Neural crest cell (in vitro differentiated cells): ENCODE measurements around the gene AMBN. TPM values are rescaled to one million over a fixed set of nuclear protein-coding genes. Genes with fewer than 3 reads are reported as not detected.

Source experiments
- DNase-seq: peaks from one replicate; pipeline ENCODE4 v3.0.0; 2021; ENCODE audit warnings: low read depth, mixed read lengths, low spot score
- H3K27ac Mint-ChIP-seq: one replicate; pipeline ENCODE4 v1.8.0; 2021; ENCODE audit warnings: mild to moderate bottlenecking, mixed read lengths; ENCODE audit not compliant: unreplicated experiment
- H3K27me3 Mint-ChIP-seq: 2 replicates; pipeline ENCODE4 v1.8.0; 2021; ENCODE audit warnings: low read depth, mild to moderate bottlenecking, mixed read lengths
- H3K36me3 Mint-ChIP-seq: 2 replicates; pipeline ENCODE4 v1.8.0; 2021; ENCODE audit warnings: low read depth, mild to moderate bottlenecking, mixed read lengths
- H3K4me1 Mint-ChIP-seq: 2 replicates; pipeline ENCODE4 v1.8.0; 2021; ENCODE audit warnings: mixed read lengths
- H3K4me3 Mint-ChIP-seq: one replicate; pipeline ENCODE4 v1.8.0; 2021; ENCODE audit warnings: mild to moderate bottlenecking, mixed read lengths
- H3K9me3 Mint-ChIP-seq: 2 replicates; pipeline ENCODE4 v1.8.0; 2021; ENCODE audit warnings: mixed read lengths
- total RNA-seq: library from RNA; stranded (reverse); gene quantifications from 2 replicates; pipeline ENCODE4 v1.2.1, GENCODE V29; 2021
- TF ChIP-seq, protein P1 (sequence below): fragments of 200-600 bp; sonication (generic); conservative IDR thresholded peaks from 2 replicates; pipeline ENCODE4 v1.5.0; 2021; ENCODE audit warnings: antibody characterized with exemption, mild to moderate bottlenecking

Gene AMBN
- total RNA-seq, 1 donor from 2014 or later = not detected

GRCh38 chr4:70607334-70607853 lies 15.3 kb downstream of the AMBN start:
- Mint-ChIP-seq H3K4me1 (peaks cover 13% of the 10 kb centered on the region), H3K9me3 (no peaks in the 10 kb centered on the region), H3K27ac (peak overlapping the region; percentile 57), H3K27me3 (no peaks in the 10 kb centered on the region), H3K4me3 (no peak overlapping the region), H3K36me3 (no peaks in the 10 kb centered on the region)
- TF ChIP-seq, protein P1, sequence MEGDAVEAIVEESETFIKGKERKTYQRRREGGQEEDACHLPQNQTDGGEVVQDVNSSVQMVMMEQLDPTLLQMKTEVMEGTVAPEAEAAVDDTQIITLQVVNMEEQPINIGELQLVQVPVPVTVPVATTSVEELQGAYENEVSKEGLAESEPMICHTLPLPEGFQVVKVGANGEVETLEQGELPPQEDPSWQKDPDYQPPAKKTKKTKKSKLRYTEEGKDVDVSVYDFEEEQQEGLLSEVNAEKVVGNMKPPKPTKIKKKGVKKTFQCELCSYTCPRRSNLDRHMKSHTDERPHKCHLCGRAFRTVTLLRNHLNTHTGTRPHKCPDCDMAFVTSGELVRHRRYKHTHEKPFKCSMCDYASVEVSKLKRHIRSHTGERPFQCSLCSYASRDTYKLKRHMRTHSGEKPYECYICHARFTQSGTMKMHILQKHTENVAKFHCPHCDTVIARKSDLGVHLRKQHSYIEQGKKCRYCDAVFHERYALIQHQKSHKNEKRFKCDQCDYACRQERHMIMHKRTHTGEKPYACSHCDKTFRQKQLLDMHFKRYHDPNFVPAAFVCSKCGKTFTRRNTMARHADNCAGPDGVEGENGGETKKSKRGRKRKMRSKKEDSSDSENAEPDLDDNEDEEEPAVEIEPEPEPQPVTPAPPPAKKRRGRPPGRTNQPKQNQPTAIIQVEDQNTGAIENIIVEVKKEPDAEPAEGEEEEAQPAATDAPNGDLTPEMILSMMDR = no peak
- DNase-seq = no peak

DNA sequence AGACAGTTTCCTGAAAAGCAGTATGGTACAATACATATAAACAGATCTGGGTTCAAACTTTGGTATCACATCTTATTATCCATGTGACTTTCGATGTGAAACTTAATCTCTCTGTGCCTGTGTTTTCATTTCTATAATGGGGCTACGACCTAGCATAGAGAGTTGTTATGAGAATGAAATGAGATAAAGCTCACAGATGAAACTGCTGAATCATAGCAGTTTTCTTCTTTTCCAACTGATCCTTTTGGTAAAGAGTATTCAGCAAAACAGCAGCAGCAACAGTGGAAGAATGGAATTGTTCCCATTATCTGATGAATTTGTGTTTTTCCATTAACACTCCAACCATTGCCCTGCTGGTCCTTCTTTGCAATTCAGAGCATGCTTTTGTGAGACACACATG lies 16.3 kb downstream of the AMBN start:
- no peaks in the 10 kb centered on the region for H3K36me3 Mint-ChIP-seq
- H3K4me3 Mint-ChIP-seq = no peak overlapping the region
- TF ChIP-seq, protein P1 = no peak
- peaks cover 13% of the 10 kb centered on the region for H3K4me1 Mint-ChIP-seq
- no peak for DNase-seq
- H3K27ac Mint-ChIP-seq = no peak overlapping the region
- no peaks in the 10 kb centered on the region for H3K27me3 Mint-ChIP-seq
- no peaks in the 10 kb centered on the region for H3K9me3 Mint-ChIP-seq

DNA sequence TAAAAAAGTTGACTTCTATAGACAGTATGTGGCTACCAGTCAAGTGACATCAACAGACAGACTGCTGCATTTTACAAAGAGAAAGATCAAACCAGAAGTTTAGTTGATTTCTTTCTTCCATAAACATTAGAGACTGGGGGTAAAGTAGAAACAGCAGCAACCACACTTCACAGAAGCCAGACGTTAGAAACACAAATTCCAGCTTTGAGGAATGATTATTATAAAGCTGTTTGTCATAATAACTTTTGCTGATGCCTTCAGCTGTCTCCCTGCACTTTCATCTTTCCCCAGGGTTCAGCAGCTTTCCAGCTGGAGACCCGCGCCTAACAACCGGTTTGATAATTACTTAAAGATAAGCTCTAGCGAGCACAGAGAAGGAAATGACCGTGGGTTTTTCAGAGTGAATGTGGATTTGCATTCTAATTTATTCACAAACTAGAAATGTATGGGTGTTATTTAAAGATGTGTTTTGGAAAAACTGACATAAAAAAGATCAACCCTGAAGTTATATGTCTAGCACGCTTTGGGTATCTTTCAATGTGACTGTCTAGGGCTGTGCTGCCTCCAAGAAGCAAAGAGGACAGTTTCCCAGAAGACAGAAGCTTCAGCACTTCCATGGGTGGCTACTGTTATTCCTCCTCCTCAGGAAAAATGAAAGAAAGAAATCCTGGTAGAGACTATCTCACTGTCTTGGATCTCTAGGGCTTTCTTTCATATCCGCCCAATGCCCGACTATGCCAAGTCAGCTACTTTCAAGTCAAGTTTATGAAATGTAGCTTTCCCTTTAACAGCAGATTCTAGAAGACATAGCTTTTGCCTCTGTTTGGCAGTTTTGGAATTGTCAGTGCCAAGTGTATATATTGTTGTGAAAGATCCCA lies 21.5 kb downstream of the AMBN start:
- H3K4me3 Mint-ChIP-seq = no peak overlapping the region
- H3K27me3 Mint-ChIP-seq = peaks cover 4% of the 10 kb centered on the region
- no peak for DNase-seq
- TF ChIP-seq, protein P1 = no peak
- H3K9me3 Mint-ChIP-seq = no peaks in the 10 kb centered on the region
- no peaks in the 10 kb centered on the region for H3K36me3 Mint-ChIP-seq
- peaks cover under 1% of the 10 kb centered on the region for H3K4me1 Mint-ChIP-seq
- no peak overlapping the region for H3K27ac Mint-ChIP-seq

GRCh38 chr4:70614184-70614555 lies 22.1 kb downstream of the AMBN start:
- TF ChIP-seq, protein P1 = no peak
- Mint-ChIP-seq H3K36me3 (no peaks in the 10 kb centered on the region), H3K27me3 (peaks cover 5% of the 10 kb centered on the region), H3K27ac (no peak overlapping the region), H3K4me3 (no peak overlapping the region), H3K9me3 (peaks cover 2% of the 10 kb centered on the region), H3K4me1 (no peaks in the 10 kb centered on the region)
- no peak for DNase-seq

GRCh38 chr4:70619288-70619687 lies 27.2 kb downstream of the AMBN start:
- H3K4me3 Mint-ChIP-seq = no peak overlapping the region
- H3K36me3 Mint-ChIP-seq = no peaks in the 10 kb centered on the region
- no peaks in the 10 kb centered on the region for H3K4me1 Mint-ChIP-seq
- TF ChIP-seq, protein P1 = no peak
- no peak for DNase-seq
- peaks cover 10% of the 10 kb centered on the region for H3K9me3 Mint-ChIP-seq
- H3K27me3 Mint-ChIP-seq = peaks cover 5% of the 10 kb centered on the region
- H3K27ac Mint-ChIP-seq = no peak overlapping the region
